Stimulated activated CD4-positive, alpha-beta T cell treated with anti-CD3 and anti-CD28 coated beads, Interleukin-1b, Interleukin-23, amount 100 ng/mL, for 48 hours (primary cell): ENCODE measurements around the gene ING4.
A peak's percentile ranks its signal among the peaks of the same experiment; 100 is the strongest.
"Not testable (repeated sequence)": the region's sequence is repeated elsewhere in the genome, so short reads cannot be mapped to it uniquely, and the experiment has no call there.

Source experiments
- DNase-seq: peaks from one replicate; pipeline ENCODE4 v3.0.0-alpha.2; 2020

ING4 gene

DNA sequence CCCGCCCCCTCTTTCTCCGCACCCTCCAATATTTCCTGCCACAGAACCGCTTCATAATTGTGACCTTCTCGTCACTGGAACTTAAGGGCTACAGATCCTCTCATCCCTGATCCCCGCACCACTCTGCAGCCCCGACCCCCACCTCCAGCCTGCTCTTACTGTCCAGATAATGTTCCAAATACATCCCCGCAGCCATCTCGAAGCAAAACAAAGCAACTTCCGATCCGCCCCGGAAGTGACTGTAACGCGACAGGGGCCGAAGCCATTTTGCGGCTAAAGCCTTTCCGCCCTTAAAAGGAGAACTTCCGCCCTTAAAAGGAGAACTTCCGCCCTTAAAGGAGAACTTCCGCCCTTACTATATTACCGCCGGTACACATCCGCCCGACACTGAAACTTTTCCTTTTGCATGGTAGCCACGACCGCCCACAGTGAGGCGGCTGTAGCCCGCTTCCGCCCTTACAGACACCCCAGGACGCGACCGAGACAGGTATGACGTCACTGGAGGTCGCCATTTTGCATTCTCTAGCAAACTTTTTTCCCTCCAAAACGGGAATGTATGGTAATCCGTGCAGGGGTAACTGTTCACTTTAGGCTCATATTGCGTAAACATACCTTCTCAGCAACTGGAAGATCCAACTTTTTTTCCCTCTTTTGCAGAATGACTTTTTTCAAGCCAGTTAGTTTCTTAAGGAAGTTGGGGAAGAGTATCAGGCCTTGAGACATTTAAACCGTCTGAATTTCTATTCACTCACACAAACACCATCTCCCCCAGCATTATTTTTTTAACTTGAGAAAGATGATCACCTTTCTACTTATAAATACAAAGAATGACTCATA lies at the start of gene ING4:
ING4 (minus strand) TSS at position 214 of the 837 bp plus-strand sequence; CDS start at position 196, 18 bp downstream.
- peak; percentile 98 for DNase-seq

DNA sequence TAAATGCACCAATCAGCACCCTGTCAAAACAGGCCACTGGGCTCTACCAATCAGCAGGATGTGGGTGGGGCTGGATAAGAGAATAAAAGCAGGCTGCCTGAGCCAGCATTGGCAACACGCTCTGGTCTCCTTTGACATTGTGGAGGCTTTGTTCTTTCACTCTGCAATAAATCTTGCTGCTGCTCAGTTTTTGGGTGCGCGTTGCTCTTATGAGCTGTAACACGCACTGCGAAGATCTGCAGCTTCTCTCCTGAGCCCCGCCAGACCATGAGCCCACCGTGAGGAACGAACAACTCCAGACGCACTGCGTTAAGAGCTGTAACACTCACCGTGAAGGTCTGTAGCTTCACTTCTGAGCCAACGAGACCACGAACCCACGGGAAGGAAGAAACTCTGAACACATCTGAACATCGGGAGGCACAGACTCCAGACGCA lies 46.1 kb upstream of the ING4 start:
- DNase-seq: peak; percentile 40

DNA sequence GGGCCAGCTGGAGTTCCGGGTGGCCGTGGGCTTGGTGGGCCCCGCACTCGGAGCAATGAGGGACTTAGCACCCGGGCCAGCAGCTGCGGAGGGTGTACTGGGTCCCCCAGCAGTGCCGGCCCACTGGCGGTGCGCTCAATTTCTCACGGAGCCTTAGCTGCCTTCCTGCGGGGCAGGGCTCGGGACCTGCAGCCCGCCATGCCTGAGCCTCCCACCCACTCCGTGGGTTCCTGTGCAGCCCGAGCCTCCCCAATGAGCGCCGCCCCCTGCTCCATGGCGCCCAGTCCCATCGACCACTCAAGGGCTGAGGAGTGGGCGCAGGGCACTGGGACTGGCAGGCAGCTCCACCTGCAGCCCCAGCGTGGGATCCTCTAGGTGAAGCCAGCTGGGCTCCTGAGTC lies 45.4 kb upstream of the ING4 start:
- not testable (repeated sequence) for DNase-seq

DNA sequence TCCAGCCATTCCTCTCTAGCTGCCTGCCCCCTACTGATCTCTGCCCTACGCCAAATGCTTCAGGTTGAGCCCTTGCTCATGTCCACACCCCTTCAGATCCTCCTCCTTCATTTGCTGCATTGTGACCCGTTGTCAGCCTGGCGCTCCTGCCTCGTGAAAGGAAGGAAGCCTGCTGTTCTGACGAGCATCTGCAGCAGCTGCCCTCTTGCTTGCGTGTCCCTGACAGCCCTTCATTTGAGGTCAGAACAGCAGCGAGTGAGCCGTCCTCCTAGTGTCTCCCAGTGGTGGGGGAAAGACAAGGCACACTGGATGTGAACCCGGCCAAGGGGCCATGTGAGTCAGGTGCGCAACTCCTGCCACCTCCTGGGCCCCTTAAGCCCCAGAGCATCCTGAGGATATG lies 40.7 kb upstream of the ING4 start:
- DNase-seq: no peak

DNA sequence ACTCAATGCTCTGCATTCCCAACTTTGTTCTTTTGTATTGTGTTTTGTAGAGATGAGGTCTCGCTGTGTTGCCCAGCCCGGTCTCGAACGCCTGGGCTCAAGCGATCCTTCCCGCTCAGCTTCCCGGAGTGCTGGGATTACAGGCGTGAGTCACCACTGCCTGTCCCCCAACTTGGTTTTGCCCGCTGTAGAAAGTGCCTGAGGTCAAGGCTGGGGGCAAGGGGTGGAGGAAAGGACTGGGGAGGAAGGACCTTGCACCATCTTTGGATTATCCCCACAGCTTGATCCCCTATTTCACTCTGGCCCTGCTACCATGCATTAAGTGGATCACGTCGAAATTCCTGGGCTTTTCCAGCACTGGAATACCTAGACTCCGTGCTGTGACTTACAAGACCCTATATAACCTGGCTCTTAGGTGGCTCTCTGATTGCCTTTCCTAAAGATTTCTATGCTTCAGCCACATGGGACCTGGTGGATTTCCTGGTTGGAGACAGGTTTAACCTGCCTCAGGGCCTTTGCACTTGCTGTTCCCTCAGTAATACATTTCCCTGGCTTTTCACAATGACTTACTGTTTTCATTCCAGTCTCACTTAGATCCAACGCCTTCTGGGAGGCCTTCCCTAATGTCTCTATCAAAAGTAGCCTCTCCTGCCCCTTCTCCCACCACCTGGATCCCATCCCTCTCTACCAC lies 38.3 kb upstream of the ING4 start:
- DNase-seq: no peak

DNA sequence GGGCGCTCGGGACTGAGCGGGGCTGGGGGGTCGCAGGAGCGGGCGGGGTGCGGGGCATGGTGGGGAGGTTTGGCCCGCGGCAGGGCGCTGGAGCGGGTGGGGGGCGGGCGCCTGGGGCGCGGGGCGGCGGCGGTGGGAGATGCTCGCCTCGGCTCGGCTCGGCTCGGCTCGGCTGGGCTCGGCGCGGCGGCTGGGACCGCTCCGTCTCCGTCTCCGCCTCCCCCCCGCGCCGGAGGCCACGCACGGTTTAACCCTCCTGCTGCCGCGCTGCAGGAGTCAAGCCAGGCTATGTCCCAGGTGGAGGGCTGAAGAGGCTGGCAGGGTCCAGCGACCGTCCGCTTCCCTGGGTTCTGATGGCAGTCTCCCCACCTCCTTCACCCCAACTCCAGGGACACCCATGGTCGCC lies 37.7 kb upstream of the ING4 start, which contains the start of gene PIANP:
PIANP (minus strand) TSS at position 170 of the 406 bp plus-strand sequence. CDS start 2,754 bp downstream, outside the sequence.
- peak; percentile 42 for DNase-seq

DNA sequence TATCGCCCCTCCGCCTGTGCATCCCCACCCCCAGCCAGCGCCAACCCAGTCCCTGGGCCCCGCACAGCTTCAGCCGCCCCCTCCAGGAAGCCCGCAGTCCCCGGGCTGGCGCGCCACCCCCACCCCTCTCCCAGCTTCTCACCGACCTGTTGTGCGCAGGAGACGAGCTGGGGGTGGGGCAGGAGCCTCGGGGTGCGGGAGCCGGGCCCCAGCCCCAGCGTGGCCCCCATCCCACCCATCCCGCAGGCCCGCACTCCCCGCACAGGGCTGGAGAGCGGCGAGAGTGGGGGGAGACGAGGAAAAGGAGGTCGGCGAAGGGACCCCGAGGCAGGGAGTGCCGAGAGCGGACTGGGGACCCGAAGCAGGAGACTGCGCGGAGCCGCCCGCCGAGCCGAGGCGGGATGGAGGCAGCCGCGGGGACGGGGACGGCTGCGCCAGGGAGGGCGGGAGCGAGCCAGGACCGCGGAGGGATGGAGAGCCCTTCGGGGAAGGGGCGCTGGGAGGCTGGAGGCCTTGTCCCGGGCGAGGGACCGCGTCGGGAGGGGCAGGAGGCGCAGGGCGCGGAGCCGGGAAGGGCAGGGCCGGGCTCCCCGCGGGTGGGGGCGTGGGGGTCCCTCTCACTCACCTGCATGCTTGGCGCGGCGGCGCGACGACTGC lies 37.2 kb upstream of the ING4 start:
- DNase-seq: no peak

DNA sequence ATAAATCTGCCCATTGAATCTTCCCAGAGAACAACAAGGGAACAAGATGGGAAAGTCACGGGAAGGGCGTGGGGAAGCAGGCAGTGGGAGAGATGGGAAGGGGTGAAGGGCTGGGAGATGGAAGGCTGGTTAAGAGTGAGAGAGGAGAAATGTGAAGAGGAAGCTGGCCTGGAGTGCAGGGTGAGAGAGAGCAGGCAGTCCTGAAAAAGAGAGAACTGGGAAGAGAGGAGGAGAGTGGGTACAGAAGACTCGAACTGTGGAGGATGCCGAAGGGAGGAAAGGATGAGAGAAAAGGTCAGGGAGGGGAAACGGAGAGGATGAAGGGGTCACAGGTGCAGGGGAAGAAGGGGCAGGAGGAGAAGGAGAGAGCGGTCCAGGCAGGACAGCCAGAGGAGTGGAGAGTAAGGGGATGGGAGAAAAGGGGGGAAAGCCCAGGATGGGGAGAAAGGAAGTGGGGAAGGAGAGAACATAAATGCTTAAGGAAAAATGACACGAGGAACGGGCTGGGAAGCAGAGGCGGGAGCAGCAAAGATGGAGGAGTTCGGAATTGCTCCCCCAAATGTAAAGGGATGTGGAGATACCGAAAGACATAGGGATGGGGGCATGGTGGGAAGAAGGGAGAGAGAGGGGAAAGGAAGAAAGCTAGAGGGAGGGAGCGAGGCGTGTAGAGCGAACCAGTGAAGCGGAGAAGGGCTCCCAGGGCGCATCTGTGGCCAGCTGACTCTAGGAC lies 36.5 kb upstream of the ING4 start:
- no peak for DNase-seq

DNA sequence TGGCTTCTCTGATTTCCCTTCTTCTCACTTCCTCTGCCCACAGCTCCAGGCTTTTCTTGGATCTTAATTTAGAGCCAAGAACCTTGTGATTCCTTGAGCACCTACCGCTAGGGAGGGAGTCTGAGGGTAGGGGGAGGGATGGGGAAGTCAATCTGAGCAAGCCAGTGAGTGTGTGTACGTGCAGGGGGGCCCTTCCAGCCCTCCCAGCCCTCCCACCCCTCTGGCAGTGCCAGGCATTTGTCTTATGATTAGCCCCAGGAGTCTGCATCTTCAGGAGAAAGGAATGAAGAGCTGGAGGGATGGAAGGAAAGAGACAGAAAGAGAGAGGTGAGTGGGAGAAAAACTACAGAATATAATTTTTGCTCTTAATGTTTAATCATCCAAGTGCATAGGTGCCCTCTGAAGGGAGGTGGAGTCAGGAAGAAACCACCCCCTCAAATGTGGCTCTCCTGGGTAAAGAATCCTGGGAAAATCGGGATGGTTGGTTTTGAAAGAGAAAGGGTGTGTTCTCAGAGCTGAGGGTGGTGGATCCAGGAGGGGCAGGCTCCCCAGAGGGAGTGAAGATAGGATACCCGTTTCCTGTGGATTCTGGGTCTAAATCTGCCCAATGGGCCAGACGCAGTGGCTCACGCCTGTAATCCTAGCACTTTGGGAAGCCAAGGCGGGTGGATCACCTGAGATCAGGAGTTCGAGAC lies 35.6 kb upstream of the ING4 start:
- DNase-seq: no peak

DNA sequence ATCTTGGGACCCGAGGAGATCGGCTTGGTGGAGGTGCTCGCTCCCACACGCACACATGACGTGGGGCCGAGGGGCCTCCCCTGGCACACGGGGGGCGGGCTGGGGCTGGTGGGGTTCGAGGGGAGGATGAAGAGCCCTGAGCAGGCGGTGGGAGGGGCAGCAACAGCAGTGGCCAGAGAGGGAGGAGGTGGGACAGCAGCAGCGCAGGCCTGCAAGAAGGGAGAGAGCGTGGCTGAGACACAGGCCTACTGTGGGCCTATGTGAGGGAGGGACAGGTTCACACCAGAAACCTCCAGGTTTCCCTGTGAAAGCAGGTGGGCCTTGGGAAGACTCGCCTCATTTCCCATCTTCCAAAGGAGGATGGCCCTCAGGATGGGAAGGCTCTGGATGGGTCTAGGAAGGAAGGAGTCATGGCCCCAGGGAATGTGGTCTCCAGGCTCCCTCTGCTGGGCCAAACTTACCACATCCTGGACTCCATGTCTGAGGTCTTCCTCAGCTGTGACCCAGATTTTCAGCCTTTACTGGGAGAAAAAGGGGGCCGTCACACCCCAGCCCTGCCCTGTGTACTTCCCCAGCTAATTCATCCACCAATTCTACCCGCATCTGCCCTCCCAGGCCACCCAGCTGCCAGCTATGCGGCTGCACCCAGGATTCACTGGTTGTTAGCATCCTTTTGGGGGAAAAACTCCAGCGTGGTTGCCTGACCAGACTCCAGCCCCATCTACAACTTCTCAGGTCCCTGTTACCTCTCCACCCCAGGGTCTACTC lies 34.8 kb upstream of the ING4 start:
- no peak for DNase-seq

DNA sequence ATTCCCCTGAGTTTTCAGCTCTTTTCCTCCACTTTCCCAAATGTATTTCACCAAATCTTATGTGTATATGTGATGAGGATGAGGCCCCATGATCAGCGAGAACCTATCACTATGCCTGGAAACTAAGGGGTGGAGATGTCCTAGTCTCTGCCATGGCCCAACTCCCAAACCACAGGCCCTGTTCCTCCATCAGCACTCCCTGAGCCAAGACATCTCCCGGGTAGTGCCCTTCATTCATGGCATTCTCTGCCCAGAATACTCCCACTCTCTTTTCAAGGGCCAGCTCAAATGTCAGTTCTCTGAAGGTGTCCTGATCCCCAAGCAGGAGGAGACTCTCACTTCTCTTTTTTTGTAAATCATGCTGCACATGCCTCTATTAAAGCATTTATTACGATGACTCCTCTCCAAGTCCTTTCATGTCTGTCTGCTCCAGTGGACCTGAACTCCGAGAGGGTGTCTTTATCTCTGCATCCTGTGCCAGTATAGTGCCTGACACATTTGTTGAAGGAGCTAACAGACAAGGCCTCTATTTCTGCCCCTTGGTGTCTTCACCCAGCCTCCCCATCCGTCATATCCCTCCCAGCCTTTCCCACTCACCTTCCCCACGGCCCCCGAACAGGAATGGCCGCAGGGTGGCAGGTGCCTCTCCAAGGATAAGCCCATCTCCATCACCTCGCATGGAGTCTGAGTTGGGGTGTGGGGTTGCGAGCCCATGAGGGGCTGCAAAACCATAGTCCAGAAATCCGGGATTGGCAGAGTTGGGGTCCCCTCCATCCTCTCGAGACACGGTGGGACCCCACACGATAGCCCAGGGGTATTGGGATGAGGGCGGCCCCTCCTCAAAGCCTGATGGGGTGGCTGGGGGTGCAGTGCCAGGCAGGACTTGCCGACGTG lies 34.0 kb upstream of the ING4 start:
- no peak for DNase-seq

DNA sequence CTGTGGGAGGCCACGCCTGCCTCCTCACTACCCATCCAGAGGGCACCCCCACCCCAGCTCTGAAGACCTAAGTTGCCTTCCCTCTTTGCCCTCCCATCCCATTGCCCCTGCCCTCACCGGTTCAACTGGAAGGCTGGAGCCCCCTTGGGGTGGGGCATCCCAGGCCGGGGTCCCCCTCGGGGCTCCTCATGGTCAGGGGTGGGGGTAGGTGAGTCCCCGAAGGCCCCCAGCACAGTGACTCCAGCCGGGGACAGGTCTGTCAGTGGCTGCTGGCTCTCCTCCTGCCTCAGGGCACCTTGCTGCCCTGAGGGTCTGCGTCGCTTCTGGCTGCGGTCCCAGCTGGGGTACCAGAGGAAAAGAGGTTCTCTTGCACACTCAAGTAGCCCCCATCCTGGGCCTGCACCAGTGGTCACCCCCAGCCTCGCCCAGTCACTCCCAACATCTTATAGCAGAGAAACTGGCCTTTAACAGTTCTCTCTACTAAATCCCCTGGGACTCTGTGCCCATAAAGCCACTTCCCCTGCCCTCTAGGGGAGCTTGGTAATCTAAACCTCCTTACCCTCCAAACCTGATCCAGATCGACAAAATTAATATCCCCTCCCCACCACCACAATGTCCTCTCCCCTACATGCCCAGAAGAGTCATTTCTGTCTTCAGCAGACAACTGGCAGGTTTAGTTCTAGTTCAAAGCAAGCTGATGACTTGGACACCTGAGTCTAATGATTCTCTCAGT lies 32.6 kb upstream of the ING4 start:
- DNase-seq: no peak

DNA sequence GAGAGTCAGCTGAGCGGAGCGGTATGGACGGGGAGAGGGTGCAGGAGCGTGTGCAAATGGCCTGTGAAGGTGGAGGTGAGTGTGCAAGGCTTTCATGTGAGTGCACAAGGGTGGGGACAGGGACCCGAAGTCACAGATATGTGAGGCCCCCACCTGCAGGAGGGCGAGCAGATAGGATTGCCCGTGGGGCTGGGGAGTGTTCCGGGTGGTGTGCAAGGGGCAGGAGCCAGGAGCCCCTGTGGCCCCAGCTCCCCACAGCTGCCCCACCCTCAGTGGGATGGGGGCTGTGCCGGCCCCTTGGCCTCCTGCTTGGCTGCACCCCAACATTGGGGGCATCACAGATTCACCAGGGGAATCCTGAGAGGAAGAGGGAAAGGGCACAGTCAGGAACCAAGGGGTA lies 31.8 kb upstream of the ING4 start:
- DNase-seq: no peak

DNA sequence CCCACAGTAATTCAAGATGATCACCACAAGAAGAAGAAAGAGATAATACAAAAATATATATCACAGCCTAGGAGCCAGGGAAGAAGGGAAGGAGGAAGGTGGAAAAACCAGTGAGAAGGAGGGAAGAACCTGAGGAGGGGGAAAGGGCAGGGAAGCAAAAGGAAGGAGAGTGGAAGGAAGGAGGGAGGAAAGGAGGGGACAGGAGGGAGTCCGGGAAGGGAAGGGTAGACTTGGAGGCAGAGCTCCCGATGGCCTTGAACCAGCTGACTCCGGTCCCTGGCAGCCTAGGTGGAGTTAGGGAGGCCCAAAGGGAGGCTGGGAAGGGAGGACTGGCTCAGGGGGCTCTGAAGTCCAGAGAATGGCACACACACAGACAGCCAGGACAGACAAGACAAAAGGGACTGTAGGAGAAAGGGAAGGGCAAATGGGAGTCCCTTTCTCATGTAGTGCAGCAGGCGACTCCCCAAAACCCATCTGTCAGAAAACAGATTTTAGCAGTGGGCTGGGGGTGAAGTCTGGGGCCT lies 31.0 kb upstream of the ING4 start:
- no peak for DNase-seq

DNA sequence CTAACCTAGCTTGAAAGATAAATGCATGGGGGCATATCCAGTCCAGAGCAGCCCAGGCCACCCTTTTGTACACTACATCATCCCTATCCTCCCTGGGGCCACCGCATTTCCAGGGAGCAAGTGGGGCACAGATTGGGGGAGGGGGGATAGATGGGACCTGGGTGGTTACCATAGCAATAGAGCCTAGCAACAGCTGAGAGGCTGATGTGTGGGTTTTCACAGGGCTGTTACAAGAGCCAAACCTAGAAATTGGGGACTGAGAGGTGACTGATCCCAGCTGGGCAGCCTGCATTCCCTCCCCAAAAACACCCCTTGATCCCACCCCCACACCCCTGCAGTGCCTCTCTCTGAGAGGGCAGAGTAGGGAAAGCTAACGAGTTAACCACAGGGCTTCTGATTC lies 30.0 kb upstream of the ING4 start:
- no peak for DNase-seq

DNA sequence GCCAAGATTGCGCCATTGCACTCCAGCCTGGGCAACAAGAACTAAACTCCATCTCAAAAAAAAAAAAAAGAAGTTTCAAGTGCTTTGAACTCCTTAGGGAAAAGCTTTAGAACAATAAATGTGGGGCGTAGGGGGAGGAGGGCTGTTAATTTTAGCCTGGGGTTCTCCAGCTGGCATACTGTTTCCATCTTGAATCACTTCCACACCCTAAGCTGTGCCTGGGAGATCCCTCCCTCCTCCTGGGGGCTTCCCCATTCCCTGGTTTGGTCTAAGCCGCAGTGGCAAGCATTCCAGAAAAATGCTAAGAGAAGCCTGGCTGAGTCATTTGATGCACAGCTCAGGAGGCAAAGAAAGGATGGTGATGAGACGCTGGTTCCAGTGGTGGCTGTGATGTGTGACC lies 28.6 kb upstream of the ING4 start:
- DNase-seq: no peak

DNA sequence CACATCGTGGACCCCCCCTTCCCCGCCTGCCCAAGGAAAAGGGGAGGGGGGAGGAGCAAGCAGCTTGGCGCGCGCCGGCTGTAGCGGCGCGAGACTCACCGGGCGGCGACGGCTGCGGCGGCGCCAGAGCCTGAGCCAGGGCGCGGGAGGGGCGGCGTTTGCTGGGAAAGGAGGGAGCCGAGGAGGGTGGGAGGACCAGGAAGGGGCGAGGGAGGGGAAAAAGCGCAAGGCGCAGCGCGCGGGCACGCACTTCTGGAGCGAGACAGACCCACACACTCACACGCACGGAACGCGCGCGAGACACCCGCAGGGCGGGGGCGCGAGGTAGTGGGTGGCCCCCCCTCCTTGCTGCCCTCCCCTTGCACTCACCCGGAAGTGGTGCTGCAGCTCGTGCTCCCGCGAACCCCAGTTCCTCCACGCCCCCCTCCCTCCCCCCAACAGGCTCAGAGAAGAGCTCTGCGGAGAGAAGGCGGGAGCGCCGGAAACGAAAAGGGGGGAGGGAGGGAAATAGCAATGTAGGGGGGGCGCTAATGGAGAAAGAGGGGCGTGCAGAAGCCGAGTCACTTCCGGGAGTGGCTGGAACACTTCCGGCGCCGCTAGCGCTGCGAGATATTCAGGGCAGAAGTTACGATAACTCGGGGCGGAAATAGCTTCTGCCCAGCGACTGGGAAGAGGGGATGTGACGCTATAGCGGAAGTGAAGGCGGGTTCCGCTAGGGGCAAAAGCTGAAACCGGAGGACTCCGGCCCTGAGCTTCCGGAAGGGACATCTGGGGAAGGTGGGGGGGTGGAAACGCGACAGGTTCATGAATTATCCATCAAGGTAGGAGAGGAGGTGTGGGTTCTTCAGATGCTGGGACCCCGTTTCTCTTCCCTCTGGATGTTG lies 26.3 kb upstream of the ING4 start, which contains the start of gene ZNF384:
ZNF384 (minus strand) TSS at position 377 of the 884 bp plus-strand sequence. CDS start 9,855 bp downstream, outside the sequence.
- DNase-seq: peak; percentile 96

DNA sequence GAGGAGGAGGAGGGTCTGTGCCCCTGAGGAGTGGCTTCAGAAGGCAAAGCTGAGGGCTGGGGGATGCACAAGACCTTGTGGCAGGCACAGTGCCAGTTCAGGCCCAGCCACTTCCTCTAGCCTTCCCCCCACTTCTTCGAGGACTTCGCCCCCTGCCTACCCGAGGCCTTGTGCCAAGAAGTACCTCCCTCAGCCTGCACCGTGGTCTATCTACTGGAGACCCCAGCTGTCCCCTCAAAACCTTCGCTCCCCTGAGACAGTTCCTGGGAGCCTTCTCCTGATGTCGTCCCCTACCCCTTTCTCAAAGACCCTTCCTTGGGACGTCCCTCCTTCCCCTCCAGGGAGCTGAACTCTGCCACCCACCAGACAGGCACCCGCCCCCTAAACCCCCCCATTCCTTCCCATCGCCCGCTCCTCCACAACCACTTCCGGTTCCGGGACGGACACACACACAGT lies 25.7 kb upstream of the ING4 start:
- peak; percentile 33 for DNase-seq
